ENCODE measurements around the gene SLC23A1. TPM values are rescaled to one million over a fixed set of nuclear protein-coding genes. Genes with fewer than 3 reads are reported as not detected.

The SLC23A1 gene
- total RNA-seq (2022; extraction: Qiagen RNA extraction) = 1.1 to 1.8 TPM (median 1.3 TPM) in 5 replicates

GRCh38 chr5:139383275-139383992, at the start of gene SLC23A1:
Gene SLC23A1 (minus strand): TSS chr5:139383297. CDS start chr5:139383253, 44 bp downstream.

GRCh38 chr5:139403787-139404483, 20.8 kb upstream of the SLC23A1 start, which contains the start of gene SPATA24:
Gene SPATA24 (minus strand): TSS chr5:139404089. CDS start chr5:139404060, 29 bp downstream.

DNA sequence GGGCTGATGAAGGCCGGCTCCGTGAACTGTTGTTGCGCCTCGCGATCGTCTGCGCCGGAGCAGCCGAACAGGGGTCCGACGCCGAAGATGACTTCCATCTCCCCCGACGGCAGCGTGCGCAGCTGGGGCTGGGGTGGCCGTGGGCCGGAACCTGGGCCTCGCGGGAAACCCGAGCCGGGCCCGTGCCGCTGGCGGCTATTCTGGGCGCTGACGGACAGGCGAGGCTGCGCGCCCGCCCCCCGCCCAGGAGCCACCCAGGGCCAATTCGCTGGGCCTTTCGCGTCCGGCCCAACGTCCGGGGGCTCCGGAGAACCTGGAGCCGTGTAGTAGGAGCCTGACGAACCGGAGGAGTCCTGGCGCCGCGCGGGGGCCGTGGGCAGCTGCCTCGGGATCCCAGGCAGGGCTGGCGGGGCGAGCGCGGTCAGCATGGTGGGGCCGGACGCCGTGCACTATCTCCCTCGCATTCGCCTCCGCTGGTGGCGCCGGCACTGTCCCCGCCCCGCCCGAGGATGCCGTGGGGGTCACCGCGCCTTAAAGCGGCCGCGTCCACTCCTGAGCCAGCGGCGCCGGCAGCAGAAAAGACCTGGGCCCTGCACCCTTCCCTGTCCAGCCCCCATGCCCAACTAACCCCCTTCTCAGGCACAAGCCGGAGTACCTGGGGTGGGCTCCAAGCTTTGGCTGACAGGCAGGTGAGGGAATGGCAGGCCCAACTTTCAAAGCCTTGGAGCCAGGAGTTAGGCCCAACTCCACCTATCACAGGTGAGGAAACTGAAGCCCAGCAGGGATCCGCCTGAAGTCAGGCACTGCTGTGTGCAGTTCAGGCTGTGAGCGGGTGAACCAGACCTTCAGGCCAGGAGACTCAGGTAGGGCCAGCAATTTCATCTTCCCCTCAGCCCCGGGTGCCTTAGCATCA, 11.8 kb upstream of the SLC23A1 start, which contains the start of gene PROB1:
PROB1 (minus strand) TSS at position 451 of the 913 bp plus-strand sequence; CDS start at position 428, 23 bp downstream.

DNA sequence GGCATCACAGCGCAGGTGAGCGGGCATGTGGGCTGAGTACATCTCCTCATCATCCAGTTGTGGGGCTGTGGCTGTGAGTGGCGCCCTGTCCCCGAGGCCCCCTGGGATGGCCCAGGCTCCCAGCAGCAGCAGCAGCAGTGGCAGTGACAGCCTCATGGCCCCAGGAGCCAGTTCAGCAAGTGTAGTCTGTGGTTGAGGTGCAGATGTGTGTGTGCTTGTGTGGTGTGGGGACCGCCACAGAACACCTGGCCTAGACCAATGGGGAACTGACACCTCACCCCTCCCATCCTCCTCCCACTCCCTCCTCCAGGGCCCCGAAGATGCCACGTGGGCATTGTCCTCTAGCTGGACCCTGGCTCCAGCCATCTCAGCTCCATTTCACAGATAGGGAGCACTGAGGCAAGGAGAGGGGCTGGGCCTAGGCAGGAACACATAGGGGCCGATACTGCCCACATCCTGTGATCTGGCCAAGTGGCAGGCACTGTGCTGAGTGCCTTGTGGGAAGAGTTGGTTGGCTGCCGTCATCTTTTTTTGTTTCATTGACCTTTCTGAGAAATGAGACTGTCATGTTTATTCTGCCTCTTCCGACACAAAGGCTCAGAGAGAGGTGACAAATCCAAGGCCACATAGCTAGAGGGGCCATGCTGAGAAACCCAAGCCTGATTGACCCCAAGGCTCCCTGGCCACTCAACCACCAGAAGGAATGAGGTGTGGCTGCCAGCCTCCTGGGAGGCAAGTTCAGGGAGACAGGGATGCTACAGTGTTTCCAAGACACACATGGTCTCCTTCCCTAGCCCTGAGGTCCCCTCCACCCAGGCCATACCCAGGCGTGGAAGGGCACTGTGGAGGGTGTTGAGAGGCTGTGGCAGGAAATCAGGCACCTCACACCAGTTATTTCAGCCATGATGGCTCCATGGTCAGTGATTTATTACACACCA, 6.9 kb upstream of the SLC23A1 start, which contains the start of gene MZB1:
MZB1 (minus strand) TSS at position 213 of the 938 bp plus-strand sequence; CDS start at position 156, 57 bp downstream.

DNA sequence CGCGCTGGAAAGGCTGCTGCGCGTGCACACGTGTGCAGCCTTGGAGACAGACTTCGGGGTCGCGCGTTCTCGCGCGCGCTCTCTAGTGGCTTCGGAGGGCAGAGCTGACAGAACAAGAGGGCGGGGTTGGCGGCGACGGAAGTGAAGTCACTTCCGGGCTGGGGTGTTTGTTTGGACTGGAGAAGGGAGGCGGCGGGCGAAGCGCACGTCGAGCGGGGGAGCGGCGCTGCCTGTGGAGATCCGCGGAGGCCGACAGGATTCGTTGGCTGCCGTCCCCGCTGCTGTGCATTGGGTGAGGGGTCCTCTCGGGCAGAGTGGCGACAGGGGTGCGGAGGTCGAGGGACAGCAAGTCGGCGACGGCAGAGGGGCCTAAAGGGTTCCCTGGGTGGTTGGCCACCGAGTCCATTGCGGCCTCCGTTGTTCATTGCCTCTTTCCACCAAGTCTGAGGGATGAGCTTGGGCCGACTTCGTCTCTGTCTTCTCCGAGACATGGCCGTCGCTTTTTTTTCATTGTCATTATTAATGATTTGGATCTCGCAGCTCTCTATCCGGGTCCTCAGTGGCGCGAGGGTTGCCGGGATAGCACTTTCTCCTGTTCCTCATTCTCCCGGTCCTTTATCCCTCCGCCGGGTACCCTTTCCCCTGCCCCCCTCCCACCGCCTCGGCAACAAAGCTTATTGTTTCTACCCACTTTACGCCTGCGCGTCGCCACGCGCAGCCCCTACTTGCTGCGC, 41.2 kb downstream of the SLC23A1 start, which contains the start of gene PAIP2:
PAIP2 (plus strand) TSS at position 166 of the 734 bp plus-strand sequence. CDS start 21,931 bp downstream, outside the sequence.

Other genes starting within 250 kb of the SLC23A1 start
- 24.3 to 27.2 TPM (median 25.9 TPM) in 5 replicates for gene SIL1, start 184.9 kb downstream of the SLC23A1 start, total RNA-seq (2022; extraction: Qiagen RNA extraction)
- gene MATR3, start 89.6 kb downstream of the SLC23A1 start, total RNA-seq (2022; extraction: Qiagen RNA extraction) = 156 to 198 TPM (median 171 TPM) in 5 replicates
- gene PAIP2, start 41.4 kb downstream of the SLC23A1 start, total RNA-seq (2022; extraction: Qiagen RNA extraction) = 77.7 to 101 TPM (median 83.2 TPM) in 5 replicates
- 0.29 TPM in 1 of 5 replicates, not detected in the others for gene MZB1, start 6.6 kb upstream of the SLC23A1 start, total RNA-seq (2022; extraction: Qiagen RNA extraction)
- 0.15 to 0.29 TPM (median 0.22 TPM) in 5 replicates for gene PROB1, start 11.8 kb upstream of the SLC23A1 start, total RNA-seq (2022; extraction: Qiagen RNA extraction)
- 3.9 to 6.0 TPM (median 5.3 TPM) in 5 replicates for gene SPATA24, start 20.8 kb upstream of the SLC23A1 start, total RNA-seq (2022; extraction: Qiagen RNA extraction)
- gene DNAJC18, start 56.2 kb upstream of the SLC23A1 start, total RNA-seq (2022; extraction: Qiagen RNA extraction) = 5.6 to 9.3 TPM (median 8.1 TPM) in 5 replicates
- not detected in 5 replicates for gene ECSCR, start 79.4 kb upstream of the SLC23A1 start, total RNA-seq (2022; extraction: Qiagen RNA extraction)
- gene SMIM33, start 87.7 kb upstream of the SLC23A1 start, total RNA-seq (2022; extraction: Qiagen RNA extraction) = not detected in 5 replicates
- gene STING1, start 99.5 kb upstream of the SLC23A1 start, total RNA-seq (2022; extraction: Qiagen RNA extraction) = 0.78 to 1.4 TPM (median 1.1 TPM) in 5 replicates
- 124 to 183 TPM (median 163 TPM) in 5 replicates for gene UBE2D2, start 178.0 kb upstream of the SLC23A1 start, total RNA-seq (2022; extraction: Qiagen RNA extraction)

Data from A549 treated with Mapracorat at 1 μM for 4 hours (cell line).